SU-DHL-6 (cell line): ENCODE results near the gene MYOF.

Experiments used
- CTCF ChIP-seq: fragments of 200-600 bp; sonication (generic); IDR thresholded peaks from one replicate; pipeline ENCODE4 v1.5.1; 2017; ENCODE audit warnings: antibody characterized with exemption, mild to moderate bottlenecking, low read length, moderate library complexity; ENCODE audit not compliant: insufficient read depth, poor library complexity, severe bottlenecking
- EZH2phosphoT487 ChIP-seq: fragments of 200-600 bp; sonication (generic), shearing (Covaris generic); conservative IDR thresholded peaks from 2 replicates; pipeline ENCODE4 v1.6.1; 2018; ENCODE audit warnings: mild to moderate bottlenecking, antibody characterized with exemption, low read length, moderate library complexity, mixed read lengths

- no peak for TF ChIP-seq CTCF
- no peak for TF ChIP-seq EZH2phosphoT487
Observed at GRCh38 chr10:93271347-93271746, 210.8 kb downstream of the MYOF start.
